Kidney (tissue), 14 donors: Measurements from ENCODE around the gene PPFIA1. TPM values are rescaled to one million over a fixed set of nuclear protein-coding genes. Genes with fewer than 3 reads are reported as not detected.

Source experiments
- DNase-seq, 5 donors: peaks; one replicate each; pipeline ENCODE4 v3.0.0-alpha.2; 2013 to 2020
- FAIRE-seq: peaks from 2 replicates; lab custom pipeline; 2012; peaks lifted over from hg19 to GRCh38; lab: Jason Lieb, UNC
- H3K27ac ChIP-seq, 2 donors: one replicate each; pipeline ENCODE4 v1.7.0; 2013; ENCODE audit warnings: low read depth in 2 of 2, low read length in 2 of 2, inconsistent platforms in 1 of 2
- H3K27me3 ChIP-seq: one replicate; pipeline ENCODE4 v1.7.1; 2013; ENCODE audit warnings: low read length, inconsistent platforms; ENCODE audit not compliant: control insufficient read depth, insufficient read depth
- H3K36me3 ChIP-seq, 3 donors: one replicate each; pipeline versions ENCODE4 v1.7.0 to v1.7.1; 2013; ENCODE audit warnings: low read length in 3 of 3, control low read depth in 1 of 3, inconsistent platforms in 1 of 3; ENCODE audit not compliant: insufficient read depth in 3 of 3, control insufficient read depth in 2 of 3
- H3K4me1 ChIP-seq, 3 donors: one replicate each; pipeline versions ENCODE4 v1.7.0 to v1.7.1; 2013; ENCODE audit warnings: low read length in 3 of 3, inconsistent platforms in 1 of 3, low read depth in 1 of 3; ENCODE audit not compliant: control insufficient read depth in 2 of 3, insufficient read depth in 2 of 3
- H3K4me3 ChIP-seq, 3 donors: one replicate each; pipeline versions ENCODE4 v1.7.0 to v1.8.1; 2013; ENCODE audit warnings: low read length in 3 of 3, control low read depth in 1 of 3, inconsistent platforms in 1 of 3
- H3K9ac ChIP-seq, 3 donors: one replicate each; pipeline versions ENCODE4 v1.7.0 to v1.7.1; 2013; ENCODE audit warnings: low read length in 3 of 3, control low read depth in 1 of 3, inconsistent platforms in 1 of 3
- H3K9me3 ChIP-seq, 3 donors: one replicate each; pipeline versions ENCODE4 v1.7.0 to v1.7.1; 2013; ENCODE audit warnings: low read length in 3 of 3, control low read depth in 1 of 3, inconsistent platforms in 1 of 3; ENCODE audit not compliant: control insufficient read depth in 2 of 3, insufficient read depth in 1 of 3
- intact Hi-C: fragments of 100-400 bp; cut with DNase I; formaldehyde crosslinking; loops from one replicate; pipeline ENCODE4 v1.11.1; 2022
- microRNA-seq: library from miRNA; unstranded; fragments of <30 nt; microRNA quantifications from one replicate; pipeline ENCODE4 v1.2.0, GENCODE V29; 2020
- polyA plus RNA-seq: library from polyadenylated mRNA; stranded (reverse); fragments of 350-450 nt; fragmentation: Illumina TruSeq; extraction: RNeasy Lipid Tissue Mini Kit (QIAGEN cat#74804); gene quantifications from one replicate; pipeline ENCODE4 v1.2.3, GENCODE V29; 2014; ENCODE audit warnings: low read depth, low replicate concordance; ENCODE audit not compliant: insufficient read depth
- total RNA-seq: library from RNA; stranded (reverse); fragmentation: NEBNext Ultra II Directional; extraction: Animal tissue kit (Norgen Biotek cat#: 25700); gene quantifications from one replicate; pipeline ENCODE4 v1.2.1, GENCODE V29; 2021
- TF ChIP-seq, protein P1 (sequence below): IDR thresholded peaks from 3 replicates; pipeline ENCODE4 v1.5.1; 2012; ENCODE audit warnings: mild to moderate bottlenecking, moderate library complexity, borderline replicate concordance; ENCODE audit not compliant: insufficient read depth; ENCODE audit errors: extremely low read depth
- donor health status: control.
- donor health status: control.
- donor health status: control.
- donor health status: control.
- donor health status: control.
- donor health status: DM: yes; HTN: yes; CAD: no.
- donor health status: Normal renal cell carcinoma (clear cell type).

The PPFIA1 gene
- total and polyA plus RNA-seq, 2 donors from 2014 or later = 19.1 to 53.0 TPM

DNA sequence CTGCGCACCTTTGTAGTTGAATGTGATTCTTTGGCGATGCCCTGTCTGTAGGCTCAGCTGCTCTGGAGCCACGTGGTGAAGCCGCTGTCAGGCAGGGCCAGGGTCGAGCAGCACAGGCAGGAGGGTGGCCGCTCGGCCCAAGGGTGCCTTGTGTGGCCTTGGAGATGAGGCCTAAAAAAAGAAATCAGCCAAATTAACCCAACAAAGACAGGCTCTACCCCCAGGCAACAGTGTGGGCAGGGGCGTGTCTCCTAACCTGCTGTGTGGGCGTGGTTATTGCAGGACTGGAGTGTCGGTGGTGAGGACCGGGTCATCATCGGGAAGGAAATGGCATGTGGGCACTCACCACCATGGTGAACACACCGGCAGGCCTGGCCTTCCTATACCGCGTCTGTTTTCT is 162.1 kb downstream of the PPFIA1 start:
- intact Hi-C loops = no loop called here
- Histone ChIP-seq H3K4me3 (no peak overlapping the region), H3K9me3 (no peaks in the 10 kb centered on the region), H3K27ac (no peak overlapping the region), H3K36me3 (peaks cover 0 to 63% (median 34%) of the 10 kb centered on the region in 3 donors), H3K4me1 (no peaks in the 10 kb centered on the region), H3K9ac (no peak overlapping the region), H3K27me3 (no peaks in the 10 kb centered on the region)
- TF ChIP-seq, protein P1, sequence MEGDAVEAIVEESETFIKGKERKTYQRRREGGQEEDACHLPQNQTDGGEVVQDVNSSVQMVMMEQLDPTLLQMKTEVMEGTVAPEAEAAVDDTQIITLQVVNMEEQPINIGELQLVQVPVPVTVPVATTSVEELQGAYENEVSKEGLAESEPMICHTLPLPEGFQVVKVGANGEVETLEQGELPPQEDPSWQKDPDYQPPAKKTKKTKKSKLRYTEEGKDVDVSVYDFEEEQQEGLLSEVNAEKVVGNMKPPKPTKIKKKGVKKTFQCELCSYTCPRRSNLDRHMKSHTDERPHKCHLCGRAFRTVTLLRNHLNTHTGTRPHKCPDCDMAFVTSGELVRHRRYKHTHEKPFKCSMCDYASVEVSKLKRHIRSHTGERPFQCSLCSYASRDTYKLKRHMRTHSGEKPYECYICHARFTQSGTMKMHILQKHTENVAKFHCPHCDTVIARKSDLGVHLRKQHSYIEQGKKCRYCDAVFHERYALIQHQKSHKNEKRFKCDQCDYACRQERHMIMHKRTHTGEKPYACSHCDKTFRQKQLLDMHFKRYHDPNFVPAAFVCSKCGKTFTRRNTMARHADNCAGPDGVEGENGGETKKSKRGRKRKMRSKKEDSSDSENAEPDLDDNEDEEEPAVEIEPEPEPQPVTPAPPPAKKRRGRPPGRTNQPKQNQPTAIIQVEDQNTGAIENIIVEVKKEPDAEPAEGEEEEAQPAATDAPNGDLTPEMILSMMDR = no peak
- no peak for FAIRE-seq
- DNase-seq = no peak

DNA sequence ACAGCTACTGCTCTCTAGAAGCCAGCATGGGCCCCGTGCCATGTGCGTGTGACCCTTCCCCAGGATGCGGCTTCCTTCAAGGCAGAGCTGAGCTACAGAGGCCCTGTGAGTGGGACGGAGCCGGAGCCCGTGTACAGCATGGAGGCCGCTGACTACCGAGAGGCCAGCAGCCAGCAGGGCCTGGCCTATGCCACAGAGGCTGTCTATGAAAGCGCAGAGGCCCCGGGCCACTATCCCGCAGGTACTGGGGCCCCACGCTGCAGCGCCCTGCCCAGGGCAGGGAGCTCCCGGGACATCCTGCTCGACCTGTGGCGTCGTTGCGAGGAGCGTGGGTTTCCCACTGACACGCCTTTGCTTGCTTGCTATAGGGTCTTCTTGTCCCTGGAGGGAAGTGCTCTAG is 162.5 kb downstream of the PPFIA1 start:
- Histone ChIP-seq H3K27me3 (no peaks in the 10 kb centered on the region), H3K36me3 (peaks cover 0 to 60% (median 33%) of the 10 kb centered on the region in 3 donors), H3K9ac (no peak overlapping the region), H3K9me3 (no peaks in the 10 kb centered on the region), H3K4me3 (no peak overlapping the region), H3K4me1 (no peaks in the 10 kb centered on the region), H3K27ac (no peak overlapping the region)
- FAIRE-seq = no peak
- TF ChIP-seq, protein P1 = no peak
- intact Hi-C loops = no loop called here
- no peak for DNase-seq

DNA sequence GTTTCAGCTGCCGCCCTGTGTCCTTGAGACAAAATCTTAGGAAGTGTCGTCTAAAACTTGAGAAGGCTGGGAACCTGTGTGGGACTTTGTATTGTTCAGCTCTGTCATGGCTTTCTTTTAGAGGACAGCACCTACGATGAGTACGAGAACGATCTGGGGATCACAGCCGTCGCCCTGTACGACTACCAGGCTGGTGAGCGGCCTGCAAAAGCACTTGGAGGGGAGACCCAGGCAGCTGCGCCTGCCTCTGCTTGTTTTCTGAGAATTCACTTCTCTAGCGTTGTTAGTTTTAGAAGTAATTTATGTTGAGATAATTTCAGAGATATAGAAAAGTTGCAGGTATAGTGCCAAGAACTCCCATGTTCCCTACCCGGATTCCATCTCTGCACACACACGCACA is 163.0 kb downstream of the PPFIA1 start:
- Histone ChIP-seq H3K27me3 (no peaks in the 10 kb centered on the region), H3K27ac (no peak overlapping the region), H3K9me3 (no peaks in the 10 kb centered on the region), H3K36me3 (peaks cover 0 to 60% (median 32%) of the 10 kb centered on the region in 3 donors), H3K4me1 (no peaks in the 10 kb centered on the region), H3K9ac (no peak overlapping the region), H3K4me3 (no peak overlapping the region)
- intact Hi-C loops = no loop called here
- DNase-seq (no peak), FAIRE-seq (no peak)
- TF ChIP-seq, protein P1 = no peak

Small RNA genes lying within 50 kb of the gene (microRNA-seq; reads per million reads assigned to microRNA genes)
- gene MIR548K = 1.7 reads per million

Other genes starting within 250 kb of the PPFIA1 start
- 15.1 TPM for gene ANO1, start 192.4 kb upstream of the PPFIA1 start, total RNA-seq
- gene ANO1, start 192.4 kb upstream of the PPFIA1 start, polyA plus RNA-seq = 2.0 TPM
- gene FADD, start 67.4 kb upstream of the PPFIA1 start, total RNA-seq = 31.5 TPM
- gene FADD, start 67.4 kb upstream of the PPFIA1 start, polyA plus RNA-seq = 27.8 TPM
- gene CTTN, start 127.8 kb downstream of the PPFIA1 start, total RNA-seq = 316 TPM
- 84.9 TPM for gene CTTN, start 127.8 kb downstream of the PPFIA1 start, polyA plus RNA-seq